MCF 10A (cell line): ENCODE measurements around the gene RHOT2. TPM values are rescaled to one million over a fixed set of nuclear protein-coding genes. Genes with fewer than 3 reads are reported as not detected.

Experiments
- BruUV-seq: library from RNA; stranded (reverse); fragments of 400-500 nt; replicated peaks from 2 replicates; lab custom pipeline; 2021; lab: Mats Ljungman, UMichigan
- CTCF ChIA-PET: fragments of 300-600 bp; sonication (Branson Sonifier 250); formaldehyde crosslinking; extraction: SDS; loops from one replicate; lab custom pipeline; 2021; ENCODE audit warnings: antibody characterized with exemption, inconsistent platforms; lab: Yijun Ruan, JAX
- POLR2A ChIA-PET: fragments of 300-600, 350-650 bp; sonication (Branson Sonifier 250); formaldehyde crosslinking; extraction: SDS; loops from one replicate; lab custom pipeline; 2020; ENCODE audit warnings: antibody characterized with exemption, inconsistent platforms; lab: Yijun Ruan, JAX
- DNase-seq: peaks from one replicate; pipeline ENCODE4 v3.0.0-alpha.2; 2018; ENCODE audit not compliant: unreplicated experiment
- H3K27ac Mint-ChIP-seq: one replicate; pipeline ENCODE4 v1.8.0; 2022; ENCODE audit warnings: mild to moderate bottlenecking, low read depth, mixed read lengths; ENCODE audit not compliant: unreplicated experiment
- H3K27me3 Mint-ChIP-seq: one replicate; pipeline ENCODE4 v1.8.0; 2022; ENCODE audit warnings: mixed read lengths; ENCODE audit not compliant: insufficient read depth, unreplicated experiment
- H3K36me3 Mint-ChIP-seq: one replicate; pipeline ENCODE4 v1.8.0; 2022; ENCODE audit warnings: mild to moderate bottlenecking, moderate library complexity, mixed read lengths; ENCODE audit not compliant: insufficient read depth, unreplicated experiment
- H3K4me1 Mint-ChIP-seq: one replicate; pipeline ENCODE4 v1.8.0; 2022; ENCODE audit warnings: mixed read lengths; ENCODE audit not compliant: insufficient read depth, unreplicated experiment
- H3K4me3 Mint-ChIP-seq: one replicate; pipeline ENCODE4 v1.8.0; 2022; ENCODE audit warnings: mild to moderate bottlenecking, moderate library complexity, mixed read lengths; ENCODE audit not compliant: unreplicated experiment
- H3K9me3 Mint-ChIP-seq: one replicate; pipeline ENCODE4 v1.8.0; 2022; ENCODE audit warnings: mixed read lengths; ENCODE audit not compliant: unreplicated experiment
- CTCF ChIP-seq: fragments of 200-600 bp; IDR thresholded peaks from one replicate; pipeline ENCODE4 v1.8.0; 2022; ENCODE audit warnings: antibody characterized with exemption, mild to moderate bottlenecking; ENCODE audit not compliant: unreplicated experiment
- intact Hi-C: fragments of 100-400 bp; cut with micrococcal nuclease; formaldehyde crosslinking; loops from 2 replicates; pipeline ENCODE4 v1.14.1; 2022
- total RNA-seq: library from RNA; stranded (reverse); gene quantifications from 2 replicates; pipeline ENCODE4 v1.2.3, GENCODE V29; 2022

RHOT2 gene
- total RNA-seq, 1 experiment from 2014 or later, result 118 TPM

DNA sequence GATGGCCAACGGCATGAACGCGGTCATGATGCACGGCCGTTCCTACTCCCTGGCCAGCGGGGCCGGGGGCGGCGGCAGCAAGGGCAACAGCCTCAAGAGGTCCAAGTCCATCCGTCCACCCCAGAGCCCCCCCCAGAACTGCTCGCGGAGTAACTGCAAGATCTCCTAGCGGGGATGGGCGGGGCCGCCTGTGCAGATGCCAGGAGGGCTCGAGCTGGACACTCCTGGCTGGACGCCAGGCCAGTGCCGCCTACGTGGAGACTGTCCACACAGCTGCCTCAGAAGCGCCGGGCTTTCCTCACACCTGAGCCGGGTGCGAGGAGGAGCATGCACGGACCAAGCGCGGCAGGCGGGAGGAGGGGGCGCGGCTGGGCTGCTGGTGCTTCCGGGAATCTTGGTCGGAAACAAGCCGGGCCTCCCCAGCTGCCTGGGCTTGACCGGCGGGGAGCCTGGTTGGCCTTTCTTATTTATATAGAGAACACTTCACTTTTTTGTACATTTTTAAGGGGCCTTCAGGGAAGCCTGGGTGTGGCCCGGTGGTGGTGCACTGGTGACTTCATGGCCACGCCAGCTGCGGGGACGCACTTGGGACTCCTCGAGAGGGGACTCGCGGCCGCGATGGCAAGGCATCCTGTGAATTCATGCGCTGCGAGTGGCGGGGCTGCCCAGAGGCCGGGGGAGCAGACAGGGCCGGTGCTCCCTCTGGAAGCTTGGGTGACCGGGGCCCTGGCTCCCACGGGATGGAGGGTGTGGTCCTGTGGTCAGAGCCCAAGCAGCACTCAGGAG, 40.3 kb upstream of the RHOT2 start:
- H3K27me3 Mint-ChIP-seq, result no peaks in the 10 kb centered on the region
- intact Hi-C loops, result no loop called here
- ChIA-PET POLR2A (interaction anchor here (0.6 to 4.7 kb wide), 12 partner anchors 9 to 102 kb away, joined by 3 to 53 read pairs (median 4); partner anchors contain the start of genes METRN, METTL26, RAB40C and STUB1), CTCF (interaction anchor here (0.5 to 1.5 kb wide), 2 partner anchors 35 to 241 kb away, joined by 3 to 6 read pairs; no protein-coding TSS in a partner anchor)
- H3K27ac Mint-ChIP-seq, result no peak overlapping the region
- peaks cover 23% of the 10 kb centered on the region for H3K4me1 Mint-ChIP-seq
- DNase-seq, result peak; percentile 95
- TF ChIP-seq CTCF, result no peak
- BruUV-seq, result no TSS peak
- H3K9me3 Mint-ChIP-seq, result no peaks in the 10 kb centered on the region
- H3K36me3 Mint-ChIP-seq, result peaks cover 27% of the 10 kb centered on the region
- no peak overlapping the region for H3K4me3 Mint-ChIP-seq

GRCh38 chr16:628321-629061, 39.4 kb upstream of the RHOT2 start:
- TF ChIP-seq CTCF, result no peak
- BruUV-seq, result no TSS peak
- ChIA-PET CTCF (interaction anchor here (0.6 to 1.5 kb wide), 2 partner anchors 20 to 36 kb away, joined by 3 to 6 read pairs; no protein-coding TSS in a partner anchor), POLR2A (interaction anchor here (0.6 to 4.7 kb wide), 3 partner anchors 8 to 36 kb away, joined by 4 to 53 read pairs (median 25); partner anchors contain the start of genes METTL26 and RAB40C)
- peak overlapping the region; percentile 82 for H3K27ac Mint-ChIP-seq
- DNase-seq, result no peak
- H3K36me3 Mint-ChIP-seq, result peaks cover 26% of the 10 kb centered on the region
- H3K9me3 Mint-ChIP-seq, result no peaks in the 10 kb centered on the region
- intact Hi-C loops, result no loop called here
- H3K27me3 Mint-ChIP-seq, result no peaks in the 10 kb centered on the region
- H3K4me3 Mint-ChIP-seq, result peak overlapping the region; percentile 28
- H3K4me1 Mint-ChIP-seq, result peaks cover 23% of the 10 kb centered on the region

- Mint-ChIP-seq H3K9me3 (no peaks in the 10 kb centered on the region), H3K4me3 (no peak overlapping the region), H3K27me3 (no peaks in the 10 kb centered on the region), H3K27ac (peak overlapping the region; percentile 82), H3K4me1 (peaks cover 23% of the 10 kb centered on the region), H3K36me3 (peaks cover 26% of the 10 kb centered on the region)
- CTCF ChIA-PET, result interaction anchor here (0.6 kb wide), 1 partner anchor 19 kb away, joined by 3 read pairs; no protein-coding TSS in a partner anchor
- POLR2A ChIA-PET, result interaction anchor here (4.7 kb wide), 1 partner anchor 37 kb away, joined by 53 read pairs; the partner anchor contains the start of gene RAB40C
- no peak for DNase-seq
- no peak for TF ChIP-seq CTCF
- intact Hi-C loops, result no loop called here
- BruUV-seq, result no TSS peak
These were observed 38.6 kb upstream of the RHOT2 start for GRCh38 chr16:629185-629832.
